WERI-Rb-1 (cell line): ENCODE results near the gene SLC38A1.

Experiments
- DNase-seq: peaks from one replicate; pipeline ENCODE4 v3.0.0-alpha.2; 2020
- H3K27ac ChIP-seq: fragments of 250-450 bp; sonication (Bioruptor Pico); 2 replicates; pipeline ENCODE4 v1.5.1; 2020; ENCODE audit warnings: mild to moderate bottlenecking, moderate library complexity
- H3K27me3 ChIP-seq: fragments of 250-450 bp; sonication (Bioruptor Pico); 2 replicates; pipeline ENCODE4 v1.5.1; 2021; ENCODE audit warnings: mild to moderate bottlenecking, low read depth, moderate library complexity; ENCODE audit not compliant: insufficient read depth, severe bottlenecking
- H3K36me3 ChIP-seq: fragments of 250-450 bp; sonication (Bioruptor Pico); 2 replicates; pipeline ENCODE4 v1.5.1; 2020; ENCODE audit warnings: mild to moderate bottlenecking, moderate library complexity
- H3K4me3 ChIP-seq: 2 replicates; pipeline ENCODE4 v1.5.1; 2011; ENCODE audit warnings: low read depth, mild to moderate bottlenecking, control low read depth, low read length
- H3K9me3 ChIP-seq: fragments of 250-450 bp; sonication (Bioruptor Pico); 2 replicates; pipeline ENCODE4 v1.5.1; 2021; ENCODE audit warnings: mild to moderate bottlenecking, moderate library complexity; ENCODE audit not compliant: severe bottlenecking
- TF ChIP-seq, protein P1 (sequence below): IDR thresholded peaks from 2 replicates; pipeline ENCODE4 v1.5.1; 2011; ENCODE audit warnings: low read depth, mild to moderate bottlenecking, control low read depth, inconsistent platforms, low read length

The SLC38A1 gene

DNA sequence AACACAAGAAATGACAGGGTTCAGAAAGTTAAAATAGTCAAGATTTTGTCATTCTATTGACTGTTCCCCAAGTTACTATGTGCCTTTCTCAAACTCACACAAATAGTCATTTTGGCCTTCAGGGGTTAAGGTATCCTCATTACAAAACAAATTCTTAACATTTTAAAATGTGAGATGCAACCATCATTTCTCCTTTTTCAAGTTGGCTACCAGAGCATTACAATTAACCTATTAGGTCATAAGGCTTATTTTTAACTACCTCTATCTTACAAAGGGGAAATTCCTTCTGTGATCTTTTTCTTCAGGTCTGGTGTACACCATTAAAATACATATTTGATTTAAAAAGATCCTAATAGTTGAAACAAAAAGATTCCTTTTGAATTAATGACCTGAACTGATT lies 61.2 kb downstream of the SLC38A1 start:
- no peaks in the 10 kb centered on the region for H3K9me3 ChIP-seq
- no peak overlapping the region for H3K27ac ChIP-seq
- TF ChIP-seq, protein P1, sequence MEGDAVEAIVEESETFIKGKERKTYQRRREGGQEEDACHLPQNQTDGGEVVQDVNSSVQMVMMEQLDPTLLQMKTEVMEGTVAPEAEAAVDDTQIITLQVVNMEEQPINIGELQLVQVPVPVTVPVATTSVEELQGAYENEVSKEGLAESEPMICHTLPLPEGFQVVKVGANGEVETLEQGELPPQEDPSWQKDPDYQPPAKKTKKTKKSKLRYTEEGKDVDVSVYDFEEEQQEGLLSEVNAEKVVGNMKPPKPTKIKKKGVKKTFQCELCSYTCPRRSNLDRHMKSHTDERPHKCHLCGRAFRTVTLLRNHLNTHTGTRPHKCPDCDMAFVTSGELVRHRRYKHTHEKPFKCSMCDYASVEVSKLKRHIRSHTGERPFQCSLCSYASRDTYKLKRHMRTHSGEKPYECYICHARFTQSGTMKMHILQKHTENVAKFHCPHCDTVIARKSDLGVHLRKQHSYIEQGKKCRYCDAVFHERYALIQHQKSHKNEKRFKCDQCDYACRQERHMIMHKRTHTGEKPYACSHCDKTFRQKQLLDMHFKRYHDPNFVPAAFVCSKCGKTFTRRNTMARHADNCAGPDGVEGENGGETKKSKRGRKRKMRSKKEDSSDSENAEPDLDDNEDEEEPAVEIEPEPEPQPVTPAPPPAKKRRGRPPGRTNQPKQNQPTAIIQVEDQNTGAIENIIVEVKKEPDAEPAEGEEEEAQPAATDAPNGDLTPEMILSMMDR, result no peak
- H3K36me3 ChIP-seq, result peaks cover 71% of the 10 kb centered on the region
- no peaks in the 10 kb centered on the region for H3K27me3 ChIP-seq
- no peak for DNase-seq
- no peak overlapping the region for H3K4me3 ChIP-seq

GRCh38 chr12:46206471-46206870 lies 62.4 kb downstream of the SLC38A1 start:
- H3K27ac ChIP-seq, result no peak overlapping the region
- TF ChIP-seq, protein P1, result no peak

DNA sequence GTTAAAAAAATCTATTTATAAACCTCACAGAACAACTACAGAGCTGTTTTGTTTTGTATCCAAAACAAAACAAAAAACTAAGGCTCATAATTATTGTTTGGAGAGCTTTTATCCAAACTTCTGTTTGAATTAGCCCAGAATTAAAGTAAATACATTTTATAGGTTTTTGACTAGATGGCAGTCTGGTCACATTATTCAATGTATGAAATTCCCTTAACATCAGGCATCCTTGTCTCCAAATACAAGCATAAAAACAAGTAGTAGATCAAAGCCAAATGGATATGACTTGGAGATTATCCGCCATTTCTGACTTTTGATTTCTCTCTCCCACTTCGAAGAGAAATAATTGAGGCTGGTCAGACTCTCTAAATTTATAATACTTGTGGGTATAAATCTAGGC lies 63.5 kb downstream of the SLC38A1 start:
- H3K36me3 ChIP-seq, result peaks cover 75% of the 10 kb centered on the region
- H3K27me3 ChIP-seq, result no peaks in the 10 kb centered on the region
- H3K4me3 ChIP-seq, result no peak overlapping the region
- H3K9me3 ChIP-seq, result no peaks in the 10 kb centered on the region
- DNase-seq, result no peak
- TF ChIP-seq, protein P1, result no peak
- no peak overlapping the region for H3K27ac ChIP-seq

More at GRCh38 chr12:46206471-46206870, 62.4 kb downstream of the SLC38A1 start:
- no peak overlapping the region for H3K4me3 ChIP-seq
- no peaks in the 10 kb centered on the region for H3K9me3 ChIP-seq
- peaks cover 68% of the 10 kb centered on the region for H3K36me3 ChIP-seq
- H3K27me3 ChIP-seq, result no peaks in the 10 kb centered on the region
- DNase-seq, result no peak

DNA sequence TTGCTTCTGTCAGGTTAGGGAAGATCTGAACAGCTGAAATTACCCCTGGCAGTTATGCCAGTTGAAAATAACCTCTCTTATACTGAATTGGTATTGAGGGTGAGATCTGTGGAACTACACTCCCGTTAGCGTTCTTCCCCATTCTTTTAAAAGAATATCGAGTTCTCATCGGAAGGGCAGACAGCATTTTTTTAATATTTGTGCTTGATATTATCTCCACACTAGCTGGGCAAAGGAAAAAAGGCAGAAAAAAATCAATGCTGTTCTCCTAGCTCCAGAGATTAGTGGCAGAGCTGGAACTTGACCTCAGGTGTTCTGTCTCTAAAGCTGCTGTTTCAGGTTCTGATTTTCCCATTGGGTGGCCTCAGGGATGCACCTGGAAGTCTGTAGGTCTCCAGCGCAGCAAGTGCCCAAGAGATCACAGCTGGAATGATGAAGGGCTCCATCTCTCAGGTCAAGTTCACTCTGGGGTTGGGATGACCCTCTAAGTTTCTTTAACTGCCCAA lies 67.5 kb downstream of the SLC38A1 start:
- no peaks in the 10 kb centered on the region for H3K27me3 ChIP-seq
- peaks cover 95% of the 10 kb centered on the region for H3K36me3 ChIP-seq
- H3K9me3 ChIP-seq, result peaks cover under 1% of the 10 kb centered on the region
- TF ChIP-seq, protein P1, result no peak
- no peak for DNase-seq
- H3K4me3 ChIP-seq, result no peak overlapping the region
- H3K27ac ChIP-seq, result no peak overlapping the region

DNA sequence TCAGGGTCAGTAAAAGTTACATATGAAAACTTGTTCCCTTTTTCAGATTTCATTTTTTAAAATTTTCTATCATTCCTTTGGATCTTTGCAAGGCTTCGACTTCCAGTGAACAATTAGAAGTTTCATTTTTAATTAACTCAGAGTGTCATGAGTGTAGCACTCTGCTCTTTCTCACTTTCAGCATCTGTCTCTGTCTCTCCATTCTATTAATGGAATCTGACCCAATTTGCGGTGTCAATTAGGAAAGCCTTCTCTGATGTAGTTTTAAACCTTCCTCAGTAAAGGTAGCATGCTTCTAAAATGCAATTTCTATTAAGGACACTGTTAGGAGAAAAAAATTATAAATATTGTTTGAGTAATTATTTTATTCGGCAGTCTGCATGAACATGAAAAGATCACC lies 68.3 kb downstream of the SLC38A1 start:
- H3K27ac ChIP-seq, result no peak overlapping the region
- H3K36me3 ChIP-seq, result peaks cover 95% of the 10 kb centered on the region
- TF ChIP-seq, protein P1, result no peak
- H3K27me3 ChIP-seq, result no peaks in the 10 kb centered on the region
- H3K4me3 ChIP-seq, result no peak overlapping the region
- peaks cover 9% of the 10 kb centered on the region for H3K9me3 ChIP-seq
- no peak for DNase-seq

DNA sequence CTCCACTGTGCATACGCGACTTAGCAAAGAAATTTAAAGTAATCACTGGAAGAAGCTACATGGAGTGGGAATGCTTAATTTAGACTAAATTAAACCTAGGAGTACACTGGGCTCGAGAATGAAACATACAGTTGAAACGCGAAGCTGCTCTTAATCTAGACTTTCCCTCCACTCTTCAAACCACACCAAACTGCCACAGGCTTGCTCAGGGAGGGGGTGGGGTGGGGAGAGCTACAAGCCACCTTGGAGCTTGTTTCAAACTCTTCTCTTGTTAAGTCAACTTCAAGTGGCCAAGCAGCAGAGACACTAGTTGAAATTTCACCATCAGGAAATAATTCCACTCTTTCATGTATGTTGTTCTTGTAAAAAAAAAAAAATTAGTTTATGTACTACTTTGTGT lies 69.9 kb downstream of the SLC38A1 start:
- Histone ChIP-seq H3K27me3 (no peaks in the 10 kb centered on the region), H3K27ac (no peak overlapping the region), H3K9me3 (peaks cover 18% of the 10 kb centered on the region), H3K4me3 (no peak overlapping the region), H3K36me3 (peaks cover 92% of the 10 kb centered on the region)
- no peak for DNase-seq
- TF ChIP-seq, protein P1, result no peak
